ENCODE results near the gene VAPB.

The VAPB gene

DNA sequence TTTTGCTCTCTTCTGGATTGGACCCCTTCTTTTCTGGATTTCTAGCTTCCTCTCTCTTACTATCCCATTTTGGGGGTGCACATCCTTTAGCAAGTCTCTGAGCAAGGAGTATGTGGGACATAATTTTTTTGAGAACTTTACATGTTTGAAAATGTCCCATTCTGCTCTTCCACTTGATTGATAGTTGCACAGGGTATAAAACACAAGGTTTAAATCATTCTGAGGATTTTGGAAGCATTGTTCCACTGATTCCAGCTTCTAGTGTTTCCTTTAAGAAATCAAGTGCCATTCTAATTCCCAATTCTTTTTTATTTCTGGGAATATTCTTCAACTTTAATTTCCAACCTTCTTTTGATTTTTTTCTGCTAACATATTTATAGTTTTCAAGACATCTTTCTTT lies 65.4 kb downstream of the VAPB start:
- CTCF ChIA-PET: no interaction called here
- DNase-seq (ENCODE audit: extremely low spot score): no peak
- TF ChIP-seq L3MBTL2 (conservative IDR thresholded peaks at IDR 0.05) (no peak), TARDBP (IDR thresholded peaks at IDR 0.05) (no peak), FOXK2 (IDR thresholded peaks at IDR 0.05) (no peak), BHLHE40 (IDR thresholded peaks at IDR 0.05; ENCODE audit: borderline replicate concordance) (no peak), NFRKB (IDR thresholded peaks at IDR 0.05) (no peak), FOXA1 (IDR thresholded peaks at IDR 0.05) (no peak)
- TF ChIP-seq, protein P1, sequence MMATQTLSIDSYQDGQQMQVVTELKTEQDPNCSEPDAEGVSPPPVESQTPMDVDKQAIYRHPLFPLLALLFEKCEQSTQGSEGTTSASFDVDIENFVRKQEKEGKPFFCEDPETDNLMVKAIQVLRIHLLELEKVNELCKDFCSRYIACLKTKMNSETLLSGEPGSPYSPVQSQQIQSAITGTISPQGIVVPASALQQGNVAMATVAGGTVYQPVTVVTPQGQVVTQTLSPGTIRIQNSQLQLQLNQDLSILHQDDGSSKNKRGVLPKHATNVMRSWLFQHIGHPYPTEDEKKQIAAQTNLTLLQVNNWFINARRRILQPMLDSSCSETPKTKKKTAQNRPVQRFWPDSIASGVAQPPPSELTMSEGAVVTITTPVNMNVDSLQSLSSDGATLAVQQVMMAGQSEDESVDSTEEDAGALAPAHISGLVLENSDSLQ (IDR thresholded peaks at IDR 0.05): no peak
- POLR2A ChIA-PET: no interaction called here

DNA sequence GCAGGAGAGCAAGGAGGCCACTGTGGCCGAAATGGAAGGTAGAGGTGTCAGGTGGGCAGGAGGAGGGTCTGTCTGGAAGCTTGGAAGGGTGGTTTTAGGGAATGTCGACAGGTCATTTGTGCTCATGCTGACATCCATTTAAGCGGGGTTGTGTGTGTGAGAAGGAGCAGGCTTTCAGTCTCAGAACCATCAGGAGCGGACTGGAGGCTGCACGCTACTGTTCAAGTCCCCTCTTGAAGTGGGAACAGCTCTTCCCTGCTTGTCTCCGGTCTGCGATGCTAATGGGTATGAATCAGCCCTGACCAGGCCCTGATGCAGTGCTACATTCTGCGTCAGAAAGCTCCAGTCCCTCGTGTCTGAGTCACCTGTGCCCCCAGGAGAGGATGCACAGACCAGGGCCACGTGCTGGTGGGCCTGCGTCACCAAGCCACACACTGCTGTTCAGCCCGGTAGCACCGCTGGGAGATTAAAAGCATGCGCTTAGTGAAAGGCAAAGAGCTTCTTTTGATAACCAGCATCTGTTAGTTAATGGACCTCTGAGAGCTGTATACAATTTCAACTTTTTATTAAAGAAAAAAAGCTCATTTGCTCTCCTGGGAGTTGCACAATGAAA lies 68.2 kb downstream of the VAPB start:
- TF ChIP-seq FOXA1 (IDR thresholded peaks at IDR 0.05) (no peak), NFRKB (IDR thresholded peaks at IDR 0.05) (no peak), CTBP1 (IDR thresholded peaks at IDR 0.05; ENCODE audit: borderline replicate concordance) (no peak), HDGF (IDR thresholded peaks at IDR 0.05; ENCODE audit: borderline replicate concordance) (no peak), SUZ12 (IDR thresholded peaks at IDR 0.05) (no peak), ARNT (IDR thresholded peaks at IDR 0.05) (no peak), LEF1 (IDR thresholded peaks at IDR 0.05; ENCODE audit: borderline replicate concordance) (no peak)
- CTCF ChIA-PET: no interaction called here
- POLR2A ChIA-PET: no interaction called here
- DNase-seq (ENCODE audit: extremely low spot score): no peak

DNA sequence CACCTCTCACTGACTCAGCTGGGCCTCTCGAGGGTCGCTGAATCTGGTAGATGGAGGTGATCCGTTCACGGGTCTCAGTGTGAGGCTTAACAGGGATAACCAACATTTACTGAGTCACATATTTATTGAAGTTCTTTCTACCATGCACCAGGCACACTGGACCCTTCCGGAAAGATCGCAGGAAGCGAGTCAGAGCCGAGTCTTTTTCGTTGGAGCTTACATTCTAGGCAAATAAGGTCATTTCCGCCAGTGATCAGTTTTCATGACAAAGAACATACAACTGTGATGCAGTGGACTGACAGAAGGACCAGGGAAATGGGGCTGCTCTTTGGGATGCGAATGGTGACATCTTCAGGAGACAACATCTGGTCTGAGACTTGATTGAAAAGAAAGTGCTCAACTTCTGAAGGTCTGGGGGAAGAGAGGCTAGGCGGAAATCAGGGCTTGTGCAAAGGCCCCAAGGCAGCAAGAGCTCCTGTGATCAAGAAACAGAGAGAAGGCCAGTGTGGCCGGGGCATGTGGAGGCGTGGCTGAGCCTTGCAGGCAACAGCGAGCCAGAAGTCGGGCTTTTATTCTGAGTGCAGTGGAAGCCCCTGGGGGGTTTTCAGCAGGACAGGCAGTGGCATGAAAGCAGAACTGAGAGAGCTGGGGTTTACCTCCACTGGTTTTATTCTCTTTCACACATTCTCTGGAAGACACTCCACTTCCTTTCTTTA lies 69.5 kb downstream of the VAPB start:
- TF ChIP-seq FOXK2 (IDR thresholded peaks at IDR 0.05) (no peak), SP1 (IDR thresholded peaks at IDR 0.05) (no peak), CTBP1 (IDR thresholded peaks at IDR 0.05; ENCODE audit: borderline replicate concordance) (no peak)
- TF ChIP-seq, protein P1 (IDR thresholded peaks at IDR 0.05): no peak
- no peak for DNase-seq (ENCODE audit: extremely low spot score)
- POLR2A ChIA-PET: interaction anchor here (0.9 kb wide), 1 partner anchor 193 kb away, joined by 4 read pairs; the partner anchor contains the start of gene STX16
- CTCF ChIA-PET: no interaction called here

DNA sequence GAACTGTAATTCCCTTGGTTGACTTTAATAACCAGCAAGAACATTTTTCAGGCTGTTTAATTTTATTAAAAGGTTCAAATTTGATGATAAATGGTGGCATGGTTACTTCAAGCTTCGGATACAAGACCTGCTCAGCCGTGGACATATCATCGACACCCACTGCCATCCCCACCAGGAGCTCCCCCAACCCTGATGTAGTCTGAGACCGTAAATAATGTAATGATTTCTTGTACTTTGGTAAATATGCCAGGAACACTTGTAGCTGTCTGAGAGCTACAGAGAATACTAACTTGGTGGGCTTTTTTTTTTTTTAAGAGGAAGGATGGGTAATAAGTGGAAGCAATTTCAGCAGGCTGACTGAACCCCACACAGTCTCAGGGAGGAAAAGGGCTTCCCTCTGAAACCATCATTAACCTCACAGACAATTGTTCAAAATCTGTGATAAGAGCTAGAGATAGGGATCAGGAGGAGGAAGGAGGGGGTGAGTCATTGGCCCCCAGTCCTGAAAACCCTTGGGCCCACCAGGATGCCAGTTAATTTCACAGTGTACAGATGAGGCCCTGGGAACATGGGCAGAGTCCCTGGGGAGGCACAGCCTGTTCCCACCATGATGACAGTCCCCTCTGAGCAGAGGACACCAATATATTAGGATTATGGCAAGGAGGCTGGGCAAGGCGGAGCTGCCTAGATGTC lies 70.2 kb downstream of the VAPB start:
- TF ChIP-seq TARDBP (IDR thresholded peaks at IDR 0.05) (no peak), ZNF384 (IDR thresholded peaks at IDR 0.05) (no peak), HDGF (IDR thresholded peaks at IDR 0.05; ENCODE audit: borderline replicate concordance) (no peak), LEF1 (IDR thresholded peaks at IDR 0.05; ENCODE audit: borderline replicate concordance) (no peak), NFRKB (IDR thresholded peaks at IDR 0.05) (no peak), FOXA1 (IDR thresholded peaks at IDR 0.05) (no peak), CTBP1 (IDR thresholded peaks at IDR 0.05; ENCODE audit: borderline replicate concordance) (no peak), FOXK2 (IDR thresholded peaks at IDR 0.05) (no peak), SP1 (IDR thresholded peaks at IDR 0.05) (no peak), ELF4 (IDR thresholded peaks at IDR 0.05) (no peak), FOXM1 (IDR thresholded peaks at IDR 0.05; ENCODE audit: borderline replicate concordance) (no peak)
- TF ChIP-seq, protein P1 (IDR thresholded peaks at IDR 0.05): no peak
- ChIA-PET POLR2A (interaction anchor here (0.9 kb wide), 1 partner anchor 192 kb away, joined by 4 read pairs; the partner anchor contains the start of gene STX16), CTCF (no interaction called here)
- DNase-seq (ENCODE audit: extremely low spot score): no peak

DNA sequence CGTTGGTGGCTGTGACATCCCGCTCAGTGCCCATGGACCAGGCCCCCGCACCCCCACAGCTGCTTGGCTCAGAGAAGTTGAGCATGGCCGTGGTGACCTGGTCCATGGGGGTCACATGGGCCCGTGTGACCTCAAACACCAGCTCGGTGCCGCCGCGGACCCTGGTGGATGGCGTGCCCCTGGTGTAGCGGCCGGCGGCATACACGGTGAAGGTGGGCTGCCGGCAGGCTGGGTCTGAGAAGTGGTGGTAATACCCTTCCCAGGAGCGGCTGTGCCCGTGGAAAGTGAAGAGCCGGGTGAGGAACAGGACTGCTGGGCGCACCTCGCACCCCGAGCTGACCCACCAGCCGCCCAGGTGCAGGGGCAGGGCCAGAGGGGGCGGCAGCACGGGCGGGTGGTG lies 72.1 kb downstream of the VAPB start:
- ChIA-PET CTCF (no interaction called here), POLR2A (no interaction called here)
- DNase-seq (ENCODE audit: extremely low spot score): no peak
- TF ChIP-seq LEF1 (IDR thresholded peaks at IDR 0.05; ENCODE audit: borderline replicate concordance) (no peak), L3MBTL2 (conservative IDR thresholded peaks at IDR 0.05) (no peak), SUZ12 (IDR thresholded peaks at IDR 0.05) (no peak), BHLHE40 (IDR thresholded peaks at IDR 0.05; ENCODE audit: borderline replicate concordance) (no peak), ARNT (IDR thresholded peaks at IDR 0.05) (no peak), ZNF384 (IDR thresholded peaks at IDR 0.05) (no peak), SP1 (IDR thresholded peaks at IDR 0.05) (no peak), FOXK2 (IDR thresholded peaks at IDR 0.05) (no peak), FOXA1 (IDR thresholded peaks at IDR 0.05) (no peak), ELF4 (IDR thresholded peaks at IDR 0.05) (no peak), FOXM1 (IDR thresholded peaks at IDR 0.05; ENCODE audit: borderline replicate concordance) (no peak), NFRKB (IDR thresholded peaks at IDR 0.05) (no peak)
- TF ChIP-seq, protein P1 (IDR thresholded peaks at IDR 0.05): no peak

DNA sequence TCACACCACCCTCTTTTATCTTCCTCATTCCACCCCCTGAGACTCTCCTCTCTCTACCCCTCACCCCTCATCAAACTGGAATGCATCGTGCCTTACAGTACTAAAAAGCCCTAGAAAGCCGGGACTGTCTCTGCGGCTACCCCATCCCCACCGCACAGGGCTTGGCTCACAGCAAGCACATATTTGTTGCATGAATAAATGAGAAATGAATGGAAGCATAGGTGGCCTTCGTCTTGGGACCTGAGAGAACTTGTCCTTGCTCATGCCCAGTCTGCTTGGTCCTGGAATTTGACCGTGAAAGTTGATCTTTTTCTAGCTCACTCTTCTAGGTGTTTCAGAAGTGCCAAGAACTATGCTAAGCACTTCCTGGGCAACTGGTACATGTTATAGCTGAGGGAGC lies 72.9 kb downstream of the VAPB start:
- TF ChIP-seq FOXK2 (IDR thresholded peaks at IDR 0.05) (no peak), CTBP1 (IDR thresholded peaks at IDR 0.05; ENCODE audit: borderline replicate concordance) (no peak), FOXM1 (IDR thresholded peaks at IDR 0.05; ENCODE audit: borderline replicate concordance) (no peak), ZNF384 (IDR thresholded peaks at IDR 0.05) (no peak), NFRKB (IDR thresholded peaks at IDR 0.05) (no peak), LEF1 (IDR thresholded peaks at IDR 0.05; ENCODE audit: borderline replicate concordance) (no peak), TARDBP (IDR thresholded peaks at IDR 0.05) (no peak), BHLHE40 (IDR thresholded peaks at IDR 0.05; ENCODE audit: borderline replicate concordance) (no peak), HDGF (IDR thresholded peaks at IDR 0.05; ENCODE audit: borderline replicate concordance) (no peak), ELF4 (IDR thresholded peaks at IDR 0.05) (no peak), FOXA1 (IDR thresholded peaks at IDR 0.05) (no peak), ARNT (IDR thresholded peaks at IDR 0.05) (no peak), L3MBTL2 (conservative IDR thresholded peaks at IDR 0.05) (no peak), SP1 (IDR thresholded peaks at IDR 0.05) (no peak), SUZ12 (IDR thresholded peaks at IDR 0.05) (no peak)
- TF ChIP-seq, protein P1 (IDR thresholded peaks at IDR 0.05): no peak
- POLR2A ChIA-PET: no interaction called here
- CTCF ChIA-PET: no interaction called here
- no peak for DNase-seq (ENCODE audit: extremely low spot score)
